Glomerular endothelial cell (primary cell): ENCODE measurements around the gene HERC3. TPM values are rescaled to one million over a fixed set of nuclear protein-coding genes. Genes with fewer than 3 reads are reported as not detected.

Experiments
- DNase-seq: peaks from one replicate; pipeline ENCODE4 v3.0.0-alpha.2; 2011; ENCODE audit warnings: low read depth, low spot score; ENCODE audit errors: extremely low read depth
- total RNA-seq: library from RNA; depleted of rRNA; stranded (reverse); fragments of >200 nt; gene quantifications from 2 replicates; pipeline ENCODE4 v1.2.3, GENCODE V29; 2015

HERC3 gene
- total RNA-seq, 1 donor from 2014 or later: 9.1 TPM

GRCh38 chr4:88713782-88714181 lies 121.5 kb downstream of the HERC3 start:
- DNase-seq: no peak

DNA sequence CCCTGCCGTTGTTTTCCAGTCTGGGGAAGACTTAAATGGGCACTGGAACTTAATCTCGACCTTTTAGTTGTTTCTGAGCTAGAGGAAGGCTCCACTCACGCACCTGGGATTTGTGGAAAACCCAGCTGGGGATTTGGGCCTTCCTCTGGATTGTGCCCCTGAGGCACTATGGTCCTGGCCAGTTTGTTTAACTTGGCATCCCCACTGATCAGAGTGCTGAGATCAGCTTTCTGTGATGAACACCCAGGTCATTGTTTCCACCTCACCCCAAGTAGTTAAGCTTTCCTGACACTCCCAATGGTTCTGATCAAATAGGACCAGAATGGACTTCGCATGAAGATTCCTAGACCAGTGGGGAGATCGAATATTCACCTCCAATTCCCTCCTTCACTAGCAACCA lies 125.8 kb downstream of the HERC3 start:
- DNase-seq: no peak

- DNase-seq: no peak
These were observed 127.1 kb downstream of the HERC3 start for GRCh38 chr4:88719381-88719780.

- no peak for DNase-seq
These were observed 128.5 kb downstream of the HERC3 start for GRCh38 chr4:88720451-88721428.

- no peak for DNase-seq
These were observed 130.0 kb downstream of the HERC3 start for GRCh38 chr4:88722276-88722780.

GRCh38 chr4:88722828-88723227 lies 130.5 kb downstream of the HERC3 start:
- DNase-seq: no peak

- DNase-seq: no peak
These were observed 132.1 kb downstream of the HERC3 start for GRCh38 chr4:88724406-88724805.

DNA sequence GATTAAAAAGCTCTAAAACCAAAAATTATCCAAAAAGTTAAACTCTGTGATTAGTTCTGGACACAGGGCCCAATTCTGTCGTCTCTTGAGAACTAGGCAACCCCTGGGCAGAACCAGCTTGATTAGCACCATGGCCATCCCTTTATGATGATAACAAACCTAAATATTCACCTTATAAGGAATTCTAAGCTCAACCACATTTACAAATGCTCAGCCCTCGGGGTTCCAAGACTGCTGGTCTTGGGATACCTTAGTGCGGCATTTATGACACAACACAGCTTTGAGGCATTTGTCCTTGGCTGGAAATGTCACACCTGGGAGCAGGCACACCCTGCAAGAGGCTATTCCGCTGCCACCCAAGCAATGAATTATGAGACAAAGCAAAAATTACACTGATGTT lies 132.9 kb downstream of the HERC3 start:
- no peak for DNase-seq

DNA sequence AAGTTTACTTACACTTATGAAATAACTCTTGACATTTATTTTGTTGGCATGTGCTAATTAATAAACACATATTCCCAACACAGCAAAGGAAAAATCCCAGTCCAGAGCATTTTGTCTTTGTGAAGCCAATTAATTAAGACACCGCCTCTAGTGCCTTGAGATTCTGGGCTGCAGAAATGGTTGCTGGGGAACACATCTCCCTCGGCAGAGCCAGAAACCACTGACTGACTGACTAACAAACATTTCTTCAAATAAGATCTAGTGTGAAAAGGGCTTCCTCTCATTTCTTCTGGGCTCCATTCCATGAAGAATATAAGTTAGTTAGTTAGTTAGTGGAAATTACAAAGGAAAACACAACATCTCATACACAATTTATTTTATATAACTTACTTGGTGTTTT lies 133.7 kb downstream of the HERC3 start:
- no peak for DNase-seq

DNA sequence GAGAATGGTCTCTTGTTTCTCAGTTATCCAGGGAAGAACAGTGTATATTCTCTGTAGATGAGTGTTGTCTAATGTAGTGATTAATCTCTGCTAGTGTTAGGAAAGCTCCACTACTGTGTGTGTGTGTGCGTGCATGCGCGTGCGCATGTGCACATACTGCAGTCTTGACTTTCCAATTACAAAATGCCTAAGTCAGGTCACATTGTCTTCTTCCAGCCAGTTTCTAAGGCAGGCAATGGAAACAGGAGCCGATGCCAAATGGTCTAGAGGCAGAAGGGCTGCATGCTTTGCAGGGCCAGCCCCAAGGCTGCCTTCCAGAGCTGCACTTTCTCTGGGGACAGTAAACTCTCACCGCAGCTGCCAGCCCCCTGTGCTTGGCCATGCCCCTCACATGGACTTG lies 135.9 kb downstream of the HERC3 start:
- DNase-seq: no peak

DNA sequence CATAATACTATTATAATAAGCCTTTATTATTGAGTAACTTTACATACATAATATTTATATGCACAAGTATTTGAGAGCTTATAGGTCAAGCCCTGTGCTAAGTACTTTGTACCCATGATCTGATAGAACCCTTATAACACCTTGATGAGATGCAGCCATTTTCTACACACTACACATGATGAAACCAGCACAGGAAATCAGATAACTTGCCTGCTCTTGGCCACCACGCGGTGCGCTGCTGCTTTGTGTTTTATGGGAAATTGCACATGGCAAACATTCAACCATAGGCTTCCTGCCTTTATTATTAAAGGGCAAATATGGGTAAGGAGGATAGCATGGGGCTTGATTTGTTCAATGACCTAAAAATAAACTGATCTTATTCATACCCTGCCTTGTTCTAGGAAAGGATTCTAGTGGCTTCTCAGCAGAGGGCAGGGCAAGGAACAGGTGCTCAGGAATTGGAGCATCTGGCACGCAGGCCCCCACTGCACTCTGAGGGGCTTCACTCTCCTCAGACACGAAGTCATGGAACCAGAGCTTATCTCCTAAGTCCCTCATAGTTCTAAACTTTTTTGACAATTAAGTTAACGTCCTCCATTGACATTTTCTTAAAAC lies 137.0 kb downstream of the HERC3 start:
- peak; percentile 39 for DNase-seq

DNA sequence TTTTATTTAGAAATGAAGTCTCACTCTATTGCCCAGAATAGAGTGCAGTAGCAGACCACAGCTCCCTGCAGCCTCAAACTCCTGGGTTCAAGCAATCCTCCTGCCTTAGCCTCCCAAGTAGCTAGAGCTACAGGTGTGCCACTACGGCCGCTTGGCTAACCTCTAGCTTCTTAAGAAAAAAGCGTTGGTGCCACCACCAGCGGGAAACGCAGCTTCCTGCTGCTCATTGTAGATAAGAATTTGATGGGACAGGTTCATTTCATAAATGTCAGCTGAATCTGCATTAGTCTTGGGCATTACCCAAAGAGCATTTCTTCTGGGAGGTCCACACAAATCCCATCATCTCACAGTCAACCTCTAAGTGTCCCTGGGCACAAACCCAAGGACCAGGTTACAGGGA lies 138.5 kb downstream of the HERC3 start:
- DNase-seq: no peak

DNA sequence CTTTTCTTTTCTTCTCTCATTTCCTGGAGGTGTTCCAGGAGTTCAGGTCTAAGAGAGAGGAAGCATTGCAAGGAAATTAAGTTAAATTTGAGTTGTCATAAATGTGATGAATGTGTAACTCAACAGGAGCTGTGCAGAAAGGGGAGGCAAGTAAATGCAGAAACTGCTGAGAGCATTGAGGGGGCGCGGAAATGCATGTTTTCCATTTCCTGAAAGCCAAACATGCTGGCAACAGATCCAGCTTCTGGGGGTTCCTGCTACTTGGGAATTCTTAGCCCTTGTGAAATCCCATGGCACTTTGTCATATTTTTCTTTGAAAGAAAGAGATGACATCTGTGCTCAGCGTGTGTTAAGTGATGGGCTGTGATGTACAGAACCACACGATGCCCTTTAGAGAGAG lies 139.1 kb downstream of the HERC3 start:
- DNase-seq: no peak

DNA sequence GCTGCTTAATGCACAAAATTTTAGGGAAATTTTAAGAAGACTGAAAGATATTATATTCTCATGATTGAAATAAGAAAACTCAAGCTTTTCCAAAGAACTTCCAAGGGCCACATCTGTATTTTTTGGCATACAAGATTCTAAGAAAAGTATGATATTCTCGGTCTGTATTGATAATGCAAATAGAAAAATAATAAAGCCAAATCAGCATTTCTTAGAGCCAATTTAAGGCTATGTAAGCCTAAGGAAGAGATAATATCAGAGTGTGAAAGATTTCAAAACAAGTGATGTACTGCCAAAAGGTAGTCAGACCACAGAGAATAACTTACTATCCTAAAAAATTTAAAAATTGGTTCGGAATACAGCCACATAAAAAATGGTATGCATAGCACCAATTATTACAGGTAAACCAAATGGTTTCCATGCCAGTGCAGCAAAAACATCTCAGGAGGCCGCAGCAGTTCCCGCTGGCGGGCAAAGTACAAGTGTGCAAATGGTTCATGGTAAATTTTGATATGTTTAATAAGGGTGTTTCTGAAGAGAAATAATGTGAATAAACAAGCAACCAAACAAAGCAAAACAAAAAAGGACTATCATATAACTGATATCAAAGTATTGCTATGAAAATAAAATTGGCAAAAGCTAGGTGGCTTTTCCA lies 140.6 kb downstream of the HERC3 start:
- no peak for DNase-seq

GRCh38 chr4:88734403-88734949 lies 142.2 kb downstream of the HERC3 start:
- no peak for DNase-seq

DNA sequence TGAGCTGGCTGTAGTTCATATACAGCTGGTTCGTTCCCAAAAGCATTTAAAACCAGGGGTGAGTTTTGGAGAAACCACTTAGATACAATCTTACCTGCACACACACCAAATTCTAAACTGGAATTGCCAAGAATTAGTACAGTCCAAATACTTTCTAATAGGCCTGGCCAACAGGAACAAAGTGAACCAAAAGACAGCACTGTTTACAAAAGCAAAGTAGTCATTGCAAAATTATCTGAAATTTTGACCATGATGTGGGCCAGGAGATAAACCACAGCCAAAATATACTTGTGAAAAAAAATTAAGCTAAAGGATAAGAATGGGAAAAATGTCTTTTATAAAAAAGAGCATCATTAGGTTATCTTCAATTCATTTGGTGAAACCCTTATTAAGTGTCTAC lies 143.3 kb downstream of the HERC3 start:
- DNase-seq: no peak

DNA sequence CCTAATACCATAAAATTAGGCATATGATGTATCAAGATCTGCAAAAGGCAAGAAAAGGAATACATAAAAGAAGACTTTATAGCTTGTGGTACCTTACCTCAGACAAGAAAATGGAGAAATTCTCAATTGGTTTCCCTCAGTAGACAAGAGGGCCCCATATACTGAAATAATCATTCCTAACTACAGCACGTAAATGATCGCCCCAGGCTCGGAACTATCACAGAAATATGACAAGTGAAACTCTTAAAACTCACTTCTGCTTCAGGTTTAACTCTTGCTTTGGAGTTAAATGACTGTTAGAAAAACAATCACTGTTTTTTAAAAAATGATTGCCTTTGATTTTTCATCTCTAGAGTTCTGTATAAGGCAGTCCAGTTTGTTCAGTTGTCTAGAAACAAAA lies 144.0 kb downstream of the HERC3 start:
- no peak for DNase-seq

DNA sequence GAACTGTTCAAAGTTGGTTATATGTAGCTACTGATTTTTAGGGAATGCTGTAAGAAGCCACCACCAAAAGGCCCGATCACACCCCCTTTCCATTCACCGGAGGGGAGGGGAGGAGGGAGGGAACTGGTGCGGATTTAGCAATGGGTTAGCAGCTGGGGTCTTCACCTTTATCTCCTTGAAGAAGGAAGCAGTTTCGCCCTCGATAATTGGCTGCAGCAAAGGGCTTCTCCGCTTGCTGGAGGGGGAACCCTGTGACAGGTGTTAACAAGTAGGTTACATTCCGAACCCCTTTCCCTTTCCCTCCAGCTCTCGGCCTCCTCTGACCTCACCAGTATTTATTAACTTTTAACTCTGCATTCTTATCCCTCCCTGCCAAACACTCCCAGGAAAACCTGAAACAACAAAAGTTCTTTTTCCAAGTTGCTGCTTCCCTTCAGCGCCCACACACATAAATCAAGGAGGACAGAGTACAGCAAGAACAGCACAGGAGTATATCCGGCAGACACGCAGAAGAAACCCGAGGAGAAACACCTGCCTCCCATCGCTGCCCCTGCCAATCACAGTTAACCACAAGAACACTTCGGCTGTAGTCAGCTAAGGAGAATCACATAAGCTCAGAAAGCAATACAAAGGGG lies 145.1 kb downstream of the HERC3 start:
- DNase-seq: no peak

DNA sequence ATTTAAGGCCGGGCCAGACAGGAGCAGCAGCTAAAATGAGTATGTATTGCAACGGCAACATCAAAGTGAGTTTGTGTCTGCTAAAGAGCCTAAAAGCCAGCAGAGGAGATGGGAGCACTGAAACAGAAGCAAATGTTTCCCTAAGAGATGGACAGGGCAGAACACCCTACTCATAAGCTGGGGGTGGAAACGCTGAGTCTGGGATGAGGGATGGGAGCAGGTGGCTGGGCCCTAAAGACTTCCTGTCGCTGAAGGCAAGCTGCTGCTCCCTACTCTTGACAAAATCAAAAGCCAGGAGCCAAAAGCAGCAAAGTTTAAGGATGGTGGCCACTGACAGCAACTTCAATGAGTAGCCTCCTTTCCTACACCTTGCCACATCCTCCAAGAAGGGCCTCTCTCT lies 145.9 kb downstream of the HERC3 start:
- DNase-seq: no peak

DNA sequence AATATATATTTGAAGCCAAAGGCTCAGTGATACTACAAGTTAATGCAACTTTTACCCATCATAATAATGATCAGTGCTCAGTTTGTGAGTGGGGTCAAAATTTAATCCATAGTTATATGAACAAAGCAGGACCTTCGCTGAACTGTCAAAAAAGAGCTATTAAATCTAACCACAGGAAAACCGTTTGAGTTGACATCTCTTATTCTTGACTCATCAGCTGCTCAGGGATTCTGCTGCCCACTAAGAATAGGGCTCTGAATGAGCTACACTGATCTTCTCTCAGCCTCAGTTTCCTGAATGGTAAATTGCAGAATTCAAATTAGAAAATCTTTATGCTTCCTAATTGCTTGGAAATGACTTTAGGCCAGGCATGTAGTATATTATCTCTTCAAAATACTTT lies 150.3 kb downstream of the HERC3 start:
- DNase-seq: no peak

DNA sequence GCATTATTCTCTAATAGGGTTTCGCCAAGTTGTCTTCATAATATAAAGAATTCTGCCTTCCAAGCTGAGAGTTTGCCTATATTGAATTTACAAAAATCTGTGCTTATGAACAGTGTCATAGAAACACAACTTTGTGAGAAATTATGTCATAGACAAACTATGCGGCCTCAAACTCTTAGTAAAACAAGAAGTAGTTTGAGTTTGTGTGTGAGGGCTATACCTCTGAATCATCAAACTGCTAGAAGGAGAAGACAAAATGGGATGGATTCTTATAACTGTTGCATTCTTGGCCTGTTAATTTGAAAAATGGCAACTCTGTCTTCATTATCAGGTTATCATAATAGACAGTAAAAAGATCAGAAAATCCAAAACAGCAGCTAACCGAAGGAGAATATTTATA lies 151.4 kb downstream of the HERC3 start:
- DNase-seq: no peak
